ENCODE measurements around the gene ACACB.

ACACB gene

GRCh38 chr12:109109746-109110350 lies 6.5 kb upstream of the ACACB start:
- DNase-seq (ENCODE audit: low read depth in 2 of 2), result no peak

- DNase-seq (ENCODE audit: low read depth in 2 of 2), result peak; percentile 30 to 43
Measured at GRCh38 chr12:109110988-109111495, 5.3 kb upstream of the ACACB start.

DNA sequence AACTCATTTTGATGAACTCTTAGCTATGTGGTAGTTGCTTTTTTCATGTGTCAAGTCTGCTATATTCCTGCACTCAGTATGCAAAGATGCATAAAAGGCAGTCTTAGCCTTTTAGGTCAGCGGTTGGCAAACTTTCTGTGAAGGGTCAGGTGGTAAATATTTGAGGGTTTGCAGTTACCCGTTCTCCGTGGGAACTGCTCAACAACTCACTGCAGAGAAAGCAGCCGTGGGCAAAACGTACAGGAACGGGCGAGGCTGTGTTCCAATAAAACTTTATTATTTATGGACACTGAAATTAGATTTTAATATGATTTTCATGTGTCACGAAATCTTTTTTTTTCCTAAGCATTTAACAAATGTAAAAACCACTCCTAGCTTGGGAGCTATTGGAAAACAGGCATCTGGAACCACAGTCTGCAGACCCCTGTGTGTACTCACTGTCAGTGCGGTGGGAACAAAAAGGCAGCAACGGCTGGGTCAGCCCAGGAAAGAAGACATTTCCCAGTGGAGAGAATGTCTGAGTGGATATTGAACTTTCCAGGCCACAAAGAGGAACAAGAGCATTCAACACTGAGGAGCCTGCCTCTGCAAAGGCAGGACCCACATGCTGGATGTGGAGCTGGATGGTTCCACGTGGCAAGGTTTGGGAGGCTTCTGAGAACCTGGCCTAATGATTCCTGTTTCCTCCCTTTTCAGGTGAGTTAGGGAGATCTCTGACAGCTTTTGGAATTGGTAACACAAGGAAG lies 3.5 kb upstream of the ACACB start:
- DNase-seq (ENCODE audit: low read depth in 2 of 2), result no peak

GRCh38 chr12:109113661-109114321 lies 2.6 kb upstream of the ACACB start:
- no peak for DNase-seq (ENCODE audit: low read depth in 2 of 2)

- no peak for DNase-seq (ENCODE audit: low read depth in 2 of 2)
Measured at GRCh38 chr12:109114644-109115043, 1.7 kb upstream of the ACACB start.

DNA sequence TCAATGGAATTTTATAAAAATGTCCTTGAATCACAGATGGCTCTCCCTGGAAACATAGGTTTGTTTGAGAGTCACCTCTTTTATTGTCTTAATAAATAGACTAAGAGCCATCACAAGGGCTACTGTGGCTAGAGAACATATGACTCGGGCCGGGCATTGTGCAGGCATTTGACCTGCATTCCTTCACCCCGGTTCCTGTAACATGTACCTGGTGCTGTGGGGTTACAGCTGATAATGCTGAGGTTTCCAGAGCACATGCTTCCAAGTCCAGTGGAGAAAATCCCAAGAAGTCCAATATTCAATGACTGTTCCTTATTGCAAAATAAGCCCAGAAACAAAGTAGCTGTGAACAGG lies 1.0 kb upstream of the ACACB start:
- no peak for DNase-seq (ENCODE audit: low read depth in 2 of 2)

DNA sequence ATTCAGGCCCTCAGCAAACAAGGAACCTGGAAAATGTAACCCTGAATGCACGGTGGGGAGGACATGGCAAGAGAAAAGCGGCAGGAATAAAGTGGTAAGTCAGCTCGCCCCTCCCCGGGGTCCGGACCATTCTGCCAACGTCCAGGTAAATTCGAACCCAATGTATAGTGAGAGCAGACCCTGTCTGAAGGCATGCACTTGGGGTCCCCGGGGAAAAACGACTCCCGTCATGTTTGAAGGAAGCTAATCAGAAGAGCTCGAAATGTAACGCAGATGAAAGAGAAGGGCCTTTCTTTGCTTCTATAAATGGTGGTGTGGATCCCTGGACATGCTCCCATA lies 193 bp downstream of the ACACB start:
- DNase-seq (ENCODE audit: low read depth in 2 of 2), result no peak

GRCh38 chr12:109120095-109120494 lies 3.7 kb downstream of the ACACB start:
- DNase-seq (ENCODE audit: low read depth in 2 of 2), result no peak

DNA sequence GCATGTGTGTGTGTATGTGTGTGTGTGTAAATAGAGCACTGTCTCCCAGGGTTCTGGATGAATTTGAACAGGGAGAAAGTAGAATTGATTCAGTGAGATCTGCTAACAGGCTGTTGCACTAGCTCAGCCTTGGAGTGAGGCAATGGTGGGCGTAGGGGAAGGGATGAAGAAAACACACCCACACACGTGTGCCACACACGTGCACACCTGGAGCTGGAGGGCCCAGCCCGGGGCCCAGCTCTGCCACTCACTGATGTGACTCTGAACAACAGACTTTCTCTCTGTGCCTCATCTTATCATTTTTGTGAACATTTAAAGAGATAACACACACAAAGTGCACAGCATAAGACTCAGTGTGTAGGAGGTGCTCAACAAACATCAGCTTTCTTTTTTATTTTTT lies 4.2 kb downstream of the ACACB start:
- DNase-seq (ENCODE audit: low read depth in 2 of 2), result no peak

- DNase-seq (ENCODE audit: low read depth in 2 of 2), result no peak
Measured at GRCh38 chr12:109121346-109121880, 5.0 kb downstream of the ACACB start.

DNA sequence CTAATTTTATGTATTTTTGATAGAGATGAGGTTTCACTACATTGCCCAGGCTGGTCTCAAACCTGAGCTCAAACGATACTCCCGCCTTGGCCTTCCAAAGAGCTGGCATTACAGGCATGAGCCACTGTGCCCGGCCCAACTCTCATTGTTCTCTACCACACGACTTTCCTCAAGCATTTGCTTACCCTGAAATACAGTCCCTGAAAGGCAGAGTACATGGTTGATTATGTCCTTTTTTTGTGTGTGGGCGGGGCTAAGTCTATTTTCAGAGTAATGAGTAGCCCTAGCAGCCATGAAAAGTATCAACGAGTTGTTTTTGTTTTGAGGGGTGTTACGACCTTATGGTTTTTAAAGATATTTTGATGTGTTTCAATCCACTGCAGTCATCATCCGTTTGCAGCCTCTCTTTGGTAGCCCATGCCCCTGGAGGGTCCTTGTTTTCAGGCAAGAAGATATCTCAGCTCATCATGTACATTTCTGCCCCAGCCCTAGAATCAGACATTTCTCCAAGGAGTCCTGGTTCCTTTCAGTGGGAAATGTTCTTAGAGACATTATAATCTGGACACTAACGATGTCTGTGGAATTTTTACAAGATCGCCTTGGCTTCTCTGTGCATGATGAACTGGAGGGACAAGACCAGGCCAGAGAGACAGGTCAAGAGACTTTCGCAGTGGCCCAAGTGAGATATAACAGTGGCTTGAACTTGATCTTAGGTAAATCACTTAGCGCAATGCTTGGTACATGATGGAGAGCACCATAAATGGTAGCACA lies 8.7 kb downstream of the ACACB start:
- DNase-seq (ENCODE audit: low read depth in 2 of 2), result no peak

DNA sequence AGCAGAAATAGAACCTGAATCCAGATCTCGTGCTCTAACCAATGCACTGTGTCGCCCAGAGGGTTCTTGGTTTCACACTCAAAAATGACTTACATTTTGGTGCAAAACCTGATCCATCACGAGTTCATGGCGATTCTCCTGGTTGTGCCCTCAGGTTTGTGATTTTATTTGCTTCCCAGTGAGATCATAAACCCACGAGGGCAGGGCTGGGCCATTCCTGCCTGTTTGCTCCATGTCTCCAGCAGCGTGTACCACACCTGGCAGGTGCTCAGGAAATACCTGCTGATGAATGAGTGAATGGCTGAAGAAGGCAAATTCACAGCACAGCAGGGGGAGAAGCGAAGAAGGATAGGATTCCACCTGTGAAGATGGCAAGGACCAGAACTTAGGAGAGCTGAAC lies 9.4 kb downstream of the ACACB start:
- no peak for DNase-seq (ENCODE audit: low read depth in 2 of 2)

DNA sequence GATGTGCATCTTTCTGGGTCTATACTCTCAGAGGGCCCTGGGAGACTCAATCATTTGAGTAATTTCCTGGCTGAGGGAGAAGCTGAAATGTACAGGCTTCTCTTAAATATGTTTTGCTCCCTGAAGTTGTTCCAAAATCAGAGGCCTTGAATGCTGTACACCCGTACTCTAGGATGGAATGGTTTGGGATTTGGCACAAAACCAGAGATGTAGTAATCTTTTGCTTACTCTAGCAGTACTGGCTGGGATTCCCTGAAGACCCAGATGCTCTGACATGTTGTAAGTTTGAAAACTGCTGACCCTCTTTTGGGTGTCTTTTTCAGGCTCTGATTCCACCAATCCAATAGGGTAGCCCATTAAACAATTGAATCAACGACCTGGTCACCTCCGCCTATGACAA lies 10.4 kb downstream of the ACACB start:
- no peak for DNase-seq (ENCODE audit: low read depth in 2 of 2)

GRCh38 chr12:109127533-109128242 lies 11.3 kb downstream of the ACACB start:
- DNase-seq (ENCODE audit: low read depth in 2 of 2), result no peak

DNA sequence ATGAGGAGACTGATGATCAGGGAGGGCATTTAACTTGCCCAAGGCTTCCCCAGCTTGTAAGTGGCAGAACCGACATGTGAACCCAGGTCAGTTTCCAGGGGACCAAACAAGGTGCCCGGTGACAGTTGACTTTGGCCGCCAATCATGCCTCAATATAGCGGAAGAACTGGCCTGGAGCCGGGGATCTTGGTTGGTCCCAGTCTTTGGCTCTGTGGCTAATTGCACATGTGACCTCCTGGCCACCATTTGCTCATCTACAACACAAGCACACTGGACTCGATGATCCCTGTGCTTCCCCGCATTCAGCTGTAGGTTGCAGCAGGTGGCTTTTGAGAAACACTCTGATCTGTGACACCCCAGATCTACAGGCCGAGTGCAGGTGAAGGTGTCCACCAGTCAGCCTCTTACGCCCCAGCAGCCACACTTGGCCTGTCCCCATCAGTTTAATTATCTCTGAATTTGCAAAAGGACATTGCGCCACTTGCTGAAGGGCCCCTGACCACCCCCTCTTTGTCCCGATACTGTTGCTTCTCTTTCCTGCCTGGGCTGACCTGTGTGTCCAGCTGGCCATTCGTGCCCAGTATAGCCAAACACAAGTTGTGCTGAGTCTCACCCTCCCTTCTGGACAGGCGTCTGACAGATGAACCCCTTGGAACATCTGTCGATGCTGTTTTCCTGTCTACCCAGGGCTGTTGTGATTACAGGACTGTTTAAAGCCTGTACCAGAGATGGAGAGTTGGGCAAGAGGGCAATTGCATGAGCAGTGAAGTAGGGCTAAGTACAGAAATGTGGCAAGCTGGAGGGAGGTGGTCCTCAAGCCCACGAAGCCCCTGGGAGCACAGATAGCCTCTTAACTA lies 14.1 kb downstream of the ACACB start:
- DNase-seq (ENCODE audit: low read depth in 2 of 2), result no peak

- no peak for DNase-seq (ENCODE audit: low read depth in 2 of 2)
Measured at GRCh38 chr12:109131154-109132050, 15.0 kb downstream of the ACACB start.

DNA sequence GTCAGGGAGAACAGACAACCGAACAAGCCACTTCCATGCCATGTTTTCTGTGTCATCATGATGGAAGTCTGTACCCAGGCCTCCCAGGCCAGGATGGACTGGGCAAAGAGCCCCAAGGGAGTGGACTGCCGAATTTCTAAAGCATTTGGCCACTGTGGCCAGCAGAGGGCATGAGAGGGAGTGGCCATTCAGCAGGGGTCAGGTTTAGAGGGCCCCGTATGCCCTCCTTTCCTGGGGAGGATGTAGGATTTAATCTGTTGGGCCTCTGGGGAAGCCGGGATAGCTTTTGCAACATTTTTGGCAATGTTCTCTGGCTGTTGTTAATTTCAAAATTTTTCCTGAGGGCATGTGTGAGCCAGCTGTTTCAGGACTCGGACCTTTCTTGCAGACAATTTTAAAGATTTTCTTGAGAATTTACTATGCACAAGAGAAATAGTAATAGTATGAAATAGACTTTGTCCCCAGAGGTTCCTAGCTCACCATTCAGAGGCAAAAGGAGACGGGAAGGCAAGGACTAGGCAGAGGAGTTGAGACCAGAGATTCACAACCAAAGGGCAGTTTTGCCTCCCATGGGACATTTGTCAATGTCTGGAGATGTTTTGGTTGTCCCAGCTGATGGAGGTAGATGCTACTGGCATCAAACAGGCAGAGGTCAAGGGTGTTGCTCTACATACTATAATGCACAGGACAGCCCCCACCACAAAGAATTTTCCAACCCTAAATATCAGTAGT lies 18.0 kb downstream of the ACACB start:
- DNase-seq (ENCODE audit: low read depth in 2 of 2), result no peak

- no peak for DNase-seq (ENCODE audit: low read depth in 2 of 2)
Measured at GRCh38 chr12:109137055-109137454, 20.7 kb downstream of the ACACB start.

GRCh38 chr12:109139360-109139759 lies 23.0 kb downstream of the ACACB start:
- DNase-seq (ENCODE audit: low read depth in 2 of 2), result no peak
